ENCODE data around the gene WWC1.
"Not testable (repeated sequence)": the region's sequence is repeated elsewhere in the genome, so short reads cannot be mapped to it uniquely, and the experiment has no call there.

Gene WWC1

GRCh38 chr5:168310541-168310940 lies 19.1 kb downstream of the WWC1 start:
- DNase-seq = not testable (repeated sequence)

- no peak for DNase-seq
Observed at GRCh38 chr5:168311061-168311566, 19.7 kb downstream of the WWC1 start.

- DNase-seq = no peak
Observed at GRCh38 chr5:168312606-168313295, 21.3 kb downstream of the WWC1 start.

GRCh38 chr5:168313596-168314204 lies 22.3 kb downstream of the WWC1 start:
- no peak for DNase-seq

GRCh38 chr5:168314735-168315411 lies 23.4 kb downstream of the WWC1 start:
- no peak for DNase-seq

GRCh38 chr5:168315416-168316138 lies 24.1 kb downstream of the WWC1 start:
- no peak for DNase-seq

- DNase-seq = no peak
Observed at GRCh38 chr5:168316139-168316578, 24.7 kb downstream of the WWC1 start.

GRCh38 chr5:168317096-168317520 lies 25.7 kb downstream of the WWC1 start:
- no peak for DNase-seq

GRCh38 chr5:168317521-168318147 lies 26.2 kb downstream of the WWC1 start:
- DNase-seq = no peak

- DNase-seq = no peak
Observed at GRCh38 chr5:168318240-168318639, 26.8 kb downstream of the WWC1 start.

- DNase-seq = no peak
Observed at GRCh38 chr5:168319774-168320173, 28.3 kb downstream of the WWC1 start.

GRCh38 chr5:168320805-168321204 lies 29.4 kb downstream of the WWC1 start:
- DNase-seq = no peak

GRCh38 chr5:168324859-168325630 lies 33.6 kb downstream of the WWC1 start:
- DNase-seq = no peak

GRCh38 chr5:168327019-168327421 lies 35.6 kb downstream of the WWC1 start:
- DNase-seq = no peak

GRCh38 chr5:168327451-168327850 lies 36.0 kb downstream of the WWC1 start:
- DNase-seq = no peak

GRCh38 chr5:168327994-168328393 lies 36.5 kb downstream of the WWC1 start:
- DNase-seq = no peak

GRCh38 chr5:168328814-168329213 lies 37.4 kb downstream of the WWC1 start:
- DNase-seq = no peak

- DNase-seq = no peak
Observed at GRCh38 chr5:168329302-168329701, 37.9 kb downstream of the WWC1 start.

GRCh38 chr5:168332042-168332441 lies 40.6 kb downstream of the WWC1 start:
- no peak for DNase-seq

- DNase-seq = no peak
Observed at GRCh38 chr5:168334280-168334679, 42.8 kb downstream of the WWC1 start.

GRCh38 chr5:168334695-168335094 lies 43.2 kb downstream of the WWC1 start:
- DNase-seq = no peak

- DNase-seq = no peak
Observed at GRCh38 chr5:168337361-168337760, 45.9 kb downstream of the WWC1 start.

All from CD4-positive, alpha-beta T cell treated with Interleukin-4 for 1 hour (primary cell).